Stimulated activated CD8-positive, alpha-beta memory T cell treated with anti-CD3 and anti-CD28 coated beads, Interleukin-4, amount 100 ng/mL, for 48 hours (primary cell): Measurements from ENCODE around the gene PRSS33.

Source experiments
- DNase-seq: peaks from one replicate; pipeline ENCODE4 v3.0.0-alpha.2; 2020

The PRSS33 gene

DNA sequence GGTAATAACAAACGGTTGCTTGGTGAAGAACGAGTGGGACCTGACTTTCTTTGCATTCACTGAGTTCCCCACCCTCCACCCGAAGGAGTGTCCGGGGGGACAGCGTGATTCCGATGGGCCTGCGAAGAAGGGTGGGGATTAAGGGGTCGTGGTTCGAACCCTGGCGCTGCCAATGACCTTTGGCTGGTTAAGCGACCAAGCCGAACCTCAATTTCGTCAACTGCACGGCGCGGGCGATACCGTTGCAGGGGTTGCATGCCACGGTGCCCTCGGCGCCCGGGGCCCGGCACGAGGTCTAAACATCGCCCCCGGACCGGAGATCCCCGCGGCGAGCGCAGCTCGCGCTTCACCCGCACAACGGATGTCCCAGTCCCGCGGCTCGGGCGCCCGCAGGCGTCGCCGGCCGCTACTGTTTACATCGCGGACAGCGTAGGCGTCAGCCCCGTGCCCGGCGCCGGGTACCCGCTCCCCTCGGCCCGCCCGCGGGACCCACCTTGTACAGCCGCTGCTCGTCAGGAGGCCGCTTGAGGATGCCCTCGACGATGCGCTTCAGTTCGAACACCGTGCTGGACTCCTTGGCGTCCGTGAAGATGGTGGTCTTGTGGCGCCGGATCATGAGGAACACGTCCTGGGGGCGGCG lies 10.7 kb downstream of the PRSS33 start:
- DNase-seq = peak; percentile 57

DNA sequence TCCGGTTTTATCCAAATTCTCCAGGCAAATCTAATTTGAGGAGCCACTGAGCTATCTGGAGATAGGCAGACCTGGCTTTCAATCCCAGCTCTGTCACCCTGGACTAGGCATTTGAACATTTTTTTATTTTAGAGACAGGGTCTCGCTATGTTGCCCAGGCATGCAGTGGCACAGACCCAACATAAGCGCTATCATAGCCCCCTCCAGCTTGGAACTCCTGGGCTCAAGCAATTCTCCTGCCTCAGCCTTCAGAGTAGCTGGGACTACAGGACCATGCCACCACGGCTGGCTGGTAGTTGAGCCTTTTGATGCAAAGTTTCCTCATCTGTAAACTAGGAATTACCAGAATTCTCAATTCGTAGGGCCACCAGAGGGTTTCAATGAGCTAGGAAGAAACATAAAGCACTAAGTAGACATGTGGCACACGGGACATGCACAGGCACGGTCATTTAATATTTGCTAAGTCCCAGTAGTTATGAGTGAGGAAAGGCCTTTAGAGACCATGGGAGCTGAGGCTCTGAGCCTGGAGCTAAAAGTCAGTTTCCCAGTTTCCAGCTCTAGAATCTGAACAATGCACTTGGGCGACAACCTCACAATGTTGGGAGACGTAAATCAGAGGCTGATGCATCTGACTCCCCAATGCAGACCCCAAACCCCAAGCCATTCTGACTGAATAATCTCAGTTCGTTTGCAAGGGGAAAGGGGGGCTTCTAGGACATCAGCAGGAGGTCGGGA lies 11.4 kb downstream of the PRSS33 start:
- no peak for DNase-seq

DNA sequence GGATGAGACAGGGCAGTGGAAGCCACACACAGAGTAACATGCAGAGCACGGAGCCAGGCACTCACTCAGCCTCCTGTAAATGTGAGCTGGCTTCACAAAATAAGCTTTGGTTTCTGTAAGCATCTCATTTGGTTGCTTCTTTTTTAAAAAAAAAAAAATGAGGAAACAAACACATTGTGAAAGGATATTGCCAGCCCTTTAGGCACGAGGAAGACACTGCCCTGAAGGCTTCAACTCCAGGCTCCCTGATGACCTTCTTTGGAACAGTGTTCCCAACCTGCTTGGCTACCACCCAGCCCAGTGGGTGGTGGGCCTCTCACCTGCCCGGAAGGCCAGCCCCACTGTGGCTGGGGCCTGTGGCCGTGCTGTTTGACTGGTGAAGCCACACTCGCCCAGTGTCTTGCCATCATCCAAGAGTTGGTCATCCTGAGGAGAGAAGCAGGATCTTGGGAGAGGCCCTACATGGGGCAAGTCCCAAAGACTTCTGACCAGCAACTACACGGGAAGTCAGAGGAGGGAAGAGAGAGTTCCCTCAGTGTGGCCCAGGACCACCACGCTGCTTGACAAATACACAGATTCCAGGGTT lies 12.1 kb downstream of the PRSS33 start:
- DNase-seq = no peak

DNA sequence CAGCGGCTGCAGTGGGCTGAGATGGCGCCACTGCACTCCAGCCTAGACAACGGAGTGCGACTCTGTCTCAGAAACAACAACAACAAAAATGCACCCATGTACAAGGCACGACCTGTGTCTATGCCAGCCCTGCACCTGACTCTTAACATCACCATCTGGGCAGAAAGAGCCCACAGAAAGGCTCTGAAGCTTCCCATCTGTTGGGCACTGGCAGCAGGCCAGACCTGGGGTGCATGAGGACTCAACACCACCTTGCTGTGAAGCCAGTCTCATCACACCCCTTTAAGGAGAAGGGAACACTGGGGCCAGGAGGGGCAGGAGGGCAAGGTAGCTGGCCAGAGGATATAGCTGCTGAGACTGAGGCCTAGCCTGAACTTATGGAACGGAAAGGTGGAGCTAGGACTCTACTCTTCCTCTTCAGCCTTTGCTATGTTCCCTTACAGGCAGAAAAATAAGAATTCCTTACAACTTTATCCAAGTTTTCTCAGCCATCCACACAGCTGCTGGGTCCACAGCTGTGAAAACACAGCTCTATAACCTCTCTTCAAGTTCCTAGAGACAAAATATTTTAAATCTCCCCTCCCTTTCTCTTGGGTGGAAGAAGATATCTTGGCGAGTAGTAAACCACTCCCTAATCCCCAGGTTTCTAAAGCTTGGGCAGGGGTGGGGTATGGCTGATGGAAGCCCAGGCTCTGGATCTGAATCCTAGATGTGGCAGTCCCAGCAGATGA lies 13.0 kb downstream of the PRSS33 start:
- no peak for DNase-seq

DNA sequence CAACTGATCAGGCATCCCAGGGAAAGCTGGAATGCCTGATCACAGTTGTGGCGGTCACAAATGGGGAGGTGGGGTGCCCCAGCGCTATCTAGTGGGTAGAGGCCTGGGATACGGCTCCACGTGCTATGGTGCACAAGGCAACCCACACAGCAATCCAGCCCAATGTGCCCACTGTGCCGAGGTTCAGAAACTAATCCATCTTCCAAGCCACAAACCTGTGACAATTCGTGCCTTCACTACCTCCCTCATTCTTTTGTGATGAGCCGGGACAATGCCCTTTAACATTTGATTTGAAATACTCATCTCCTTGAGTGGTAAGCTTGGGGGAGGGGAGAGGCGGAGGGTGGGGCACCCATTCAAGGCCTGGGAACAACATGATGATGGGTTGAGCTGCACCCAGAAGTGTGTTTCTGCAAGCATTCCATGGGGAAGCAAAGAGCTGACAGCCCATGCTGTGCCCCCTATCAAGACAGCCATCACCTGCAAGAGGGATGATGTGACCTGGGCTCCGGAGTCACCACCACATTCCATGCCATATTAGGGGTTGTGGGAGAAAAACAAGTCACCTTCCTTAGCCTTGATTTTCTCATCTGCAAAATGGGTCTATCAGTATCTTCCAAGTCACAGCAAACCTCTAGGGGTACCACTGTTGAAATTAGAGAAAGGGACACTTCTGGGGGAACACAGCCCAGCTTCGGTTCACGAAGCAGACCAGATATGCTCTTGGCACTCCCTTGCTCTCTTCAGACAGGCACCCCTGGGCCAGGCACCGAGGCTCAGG lies 14.0 kb downstream of the PRSS33 start:
- DNase-seq = no peak

DNA sequence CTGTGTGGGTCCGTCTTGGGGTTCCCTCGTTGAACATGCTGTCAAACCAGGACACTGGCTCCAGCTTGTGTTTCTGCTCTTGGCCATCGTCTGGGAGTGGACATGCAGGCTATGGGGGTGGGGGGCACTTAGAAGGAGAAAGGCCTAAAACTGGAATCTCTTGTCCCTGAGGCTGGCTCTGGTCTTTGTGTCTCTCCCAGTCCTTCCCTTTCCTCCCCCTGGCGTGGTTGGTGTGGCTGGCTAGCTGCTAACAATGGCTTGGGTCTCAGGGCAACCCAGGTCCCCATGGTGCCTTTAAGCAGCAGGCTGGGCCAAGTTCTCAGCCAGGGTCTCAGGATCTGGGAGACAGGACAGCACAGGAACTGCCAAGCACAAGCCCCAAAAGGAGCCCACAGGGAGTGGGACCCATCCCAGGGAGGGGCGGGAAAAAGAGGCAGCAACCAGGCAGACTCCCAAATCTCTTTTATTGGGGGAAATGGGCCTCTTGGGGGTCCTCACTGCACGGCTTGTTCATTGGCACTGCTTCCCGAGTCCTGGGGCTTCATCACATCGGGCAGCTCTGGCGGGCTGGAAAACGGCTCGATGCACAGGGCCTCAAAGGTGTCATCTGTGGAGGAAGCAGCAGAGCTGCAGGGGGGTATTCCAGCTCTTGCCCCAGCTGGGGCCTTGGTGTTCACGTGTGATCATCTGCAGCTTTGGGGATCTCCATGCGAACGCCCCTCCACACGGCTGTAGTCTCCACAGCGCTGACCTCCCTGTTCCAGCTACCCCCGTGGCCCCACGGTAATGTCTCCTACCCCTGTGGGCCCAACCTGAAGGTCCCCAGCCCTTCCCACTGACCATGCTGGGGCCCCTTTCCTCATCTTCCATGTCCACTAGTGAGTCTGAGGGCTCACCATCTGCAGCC lies 15.6 kb downstream of the PRSS33 start:
- no peak for DNase-seq

DNA sequence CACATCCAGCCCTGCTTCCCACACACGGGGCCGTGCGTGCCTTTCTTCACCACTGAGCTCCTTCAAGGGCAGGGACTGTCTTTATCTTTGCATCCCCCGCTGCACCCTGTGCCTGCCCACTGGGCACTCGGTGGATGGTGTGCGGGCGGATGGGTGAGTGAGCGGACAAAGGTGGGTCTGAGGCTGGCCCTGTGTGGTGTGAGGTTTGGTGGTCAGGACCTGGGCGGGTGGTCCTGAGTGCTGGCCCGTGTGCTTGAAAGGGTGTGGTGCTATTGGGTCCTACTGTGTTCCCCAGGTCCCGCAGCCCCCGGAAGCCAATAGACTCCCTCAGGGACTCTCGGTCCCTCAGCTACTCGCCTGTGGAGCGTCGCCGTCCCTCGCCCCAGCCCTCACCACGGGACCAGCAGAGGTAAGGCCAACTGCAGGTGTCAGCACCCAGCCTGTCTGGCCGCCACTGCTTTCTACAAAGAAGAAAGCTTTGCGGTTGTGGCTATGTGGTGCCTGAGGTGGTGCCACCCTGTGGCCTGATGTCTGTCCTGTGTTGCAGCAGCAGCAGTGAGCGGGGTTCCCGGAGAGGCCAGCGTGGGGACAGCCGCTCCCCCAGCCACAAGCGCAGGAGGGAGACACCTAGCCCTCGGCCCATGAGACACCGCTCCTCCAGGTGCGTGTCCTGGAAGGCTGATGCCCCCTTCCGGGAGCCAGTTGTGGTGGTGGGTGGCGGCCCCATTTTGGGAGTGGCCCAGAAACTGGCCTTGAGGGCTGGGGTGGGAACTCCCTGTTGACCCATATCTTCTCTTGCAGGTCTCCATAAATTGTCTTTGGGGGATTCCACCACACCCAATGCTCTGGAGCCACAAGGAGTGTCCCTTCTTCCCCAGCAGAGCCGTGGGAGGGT lies 17.1 kb downstream of the PRSS33 start:
- no peak for DNase-seq

DNA sequence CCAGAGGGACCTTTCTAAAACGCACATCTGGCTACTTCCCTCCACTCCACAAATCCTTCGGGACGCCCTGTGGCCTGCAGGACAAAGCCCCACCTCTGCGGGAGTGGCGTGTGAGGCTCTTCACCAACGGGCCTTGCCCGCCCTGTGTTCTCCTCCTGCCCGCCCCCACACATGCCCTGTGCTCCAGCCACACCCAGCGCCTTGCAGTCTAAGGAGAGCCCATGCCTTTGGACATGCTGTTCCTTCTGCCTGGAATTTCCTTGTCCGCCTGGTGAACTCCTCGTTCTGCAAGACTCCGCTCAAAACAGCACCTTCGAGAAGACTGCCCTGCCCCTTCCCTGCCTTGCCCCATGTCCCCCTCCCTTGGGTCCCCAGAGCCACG lies 17.7 kb downstream of the PRSS33 start:
- DNase-seq = no peak

DNA sequence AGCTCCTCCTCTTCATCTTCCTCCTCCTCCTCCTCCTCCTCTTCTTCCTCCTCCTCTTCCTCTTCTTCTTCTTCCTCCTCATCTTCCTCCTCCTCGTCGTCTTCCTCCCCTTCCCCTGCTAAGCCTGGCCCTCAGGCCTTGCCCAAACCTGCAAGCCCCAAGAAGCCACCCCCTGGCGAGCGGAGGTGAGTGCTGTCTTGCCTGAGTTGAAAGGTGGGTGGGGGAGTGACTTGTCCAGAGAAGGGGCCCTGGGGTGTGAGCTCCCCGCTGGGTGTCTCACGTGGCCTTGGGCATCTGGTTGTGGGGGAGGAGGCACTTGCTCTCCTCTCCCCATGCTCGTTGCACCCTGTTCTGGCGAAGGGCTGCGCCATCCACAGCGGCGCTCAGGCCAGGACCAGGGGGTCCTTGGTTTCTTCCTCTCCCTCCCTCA lies 18.2 kb downstream of the PRSS33 start:
- DNase-seq = no peak

DNA sequence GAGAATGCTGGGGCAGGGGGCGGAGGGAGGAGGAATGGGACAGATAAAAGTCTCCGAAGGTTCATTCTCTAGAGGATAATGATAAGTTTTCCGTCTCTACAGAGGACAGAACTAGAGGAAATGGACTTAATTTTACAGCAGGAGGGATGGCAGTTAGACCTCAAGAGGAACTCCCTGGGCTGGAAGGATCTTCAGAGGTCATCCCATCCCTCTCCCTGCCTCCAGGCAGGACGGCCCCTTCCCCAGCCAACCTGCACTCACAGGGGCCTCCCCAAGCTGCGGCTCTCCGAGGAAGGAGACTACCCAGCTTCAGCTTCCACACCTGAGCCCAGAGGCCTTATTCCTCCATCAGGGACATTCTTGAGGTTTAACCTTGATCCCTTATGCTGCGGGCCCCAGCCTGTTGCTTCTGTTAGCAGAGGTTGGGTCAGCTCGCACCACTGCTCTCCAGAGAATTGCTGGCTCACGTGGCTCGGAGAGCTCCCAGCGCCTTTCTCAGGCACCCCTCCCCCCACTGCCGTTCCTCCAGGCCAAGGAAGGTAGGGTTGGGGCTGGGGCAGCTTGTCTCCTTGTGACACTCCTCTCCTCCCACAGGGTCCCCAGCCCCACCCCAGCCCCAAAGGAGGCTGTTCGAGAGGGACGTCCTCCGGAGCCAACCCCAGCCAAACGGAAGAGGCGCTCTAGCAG lies 18.8 kb downstream of the PRSS33 start:
- DNase-seq = no peak

DNA sequence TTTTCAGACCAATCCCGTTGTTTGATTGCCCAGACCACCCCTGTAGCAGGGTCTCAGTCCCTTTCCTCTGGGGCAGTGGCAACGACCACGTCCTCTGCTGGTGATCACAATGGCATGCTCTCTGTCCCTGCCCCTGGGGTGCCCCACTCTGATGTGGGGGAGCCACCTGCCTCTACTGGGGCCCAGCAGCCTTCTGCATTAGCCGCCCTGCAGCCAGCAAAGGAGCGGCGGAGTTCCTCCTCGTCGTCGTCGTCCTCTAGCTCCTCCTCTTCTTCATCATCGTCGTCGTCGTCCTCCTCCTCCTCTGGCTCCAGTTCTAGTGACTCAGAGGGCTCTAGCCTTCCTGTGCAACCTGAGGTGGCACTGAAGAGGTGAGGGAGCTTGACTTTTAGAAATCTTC lies 19.5 kb downstream of the PRSS33 start:
- no peak for DNase-seq

DNA sequence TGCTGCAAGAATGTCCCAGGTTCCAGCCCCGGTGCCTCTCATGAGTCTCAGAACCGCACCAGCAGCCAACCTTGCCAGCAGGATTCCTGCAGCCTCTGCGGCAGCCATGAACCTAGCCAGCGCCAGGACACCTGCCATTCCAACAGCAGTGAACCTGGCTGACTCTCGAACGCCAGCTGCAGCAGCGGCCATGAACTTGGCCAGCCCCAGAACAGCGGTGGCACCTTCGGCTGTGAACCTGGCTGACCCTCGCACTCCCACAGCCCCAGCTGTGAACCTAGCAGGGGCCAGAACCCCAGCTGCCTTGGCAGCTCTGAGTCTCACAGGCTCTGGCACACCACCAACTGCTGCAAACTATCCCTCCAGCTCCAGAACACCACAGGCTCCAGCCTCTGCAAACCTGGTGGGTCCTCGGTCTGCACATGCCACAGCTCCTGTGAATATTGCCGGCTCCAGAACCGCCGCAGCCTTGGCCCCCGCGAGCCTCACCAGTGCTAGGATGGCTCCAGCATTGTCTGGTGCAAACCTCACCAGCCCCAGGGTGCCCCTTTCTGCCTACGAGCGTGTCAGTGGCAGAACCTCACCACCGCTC lies 20.1 kb downstream of the PRSS33 start:
- DNase-seq = no peak

DNA sequence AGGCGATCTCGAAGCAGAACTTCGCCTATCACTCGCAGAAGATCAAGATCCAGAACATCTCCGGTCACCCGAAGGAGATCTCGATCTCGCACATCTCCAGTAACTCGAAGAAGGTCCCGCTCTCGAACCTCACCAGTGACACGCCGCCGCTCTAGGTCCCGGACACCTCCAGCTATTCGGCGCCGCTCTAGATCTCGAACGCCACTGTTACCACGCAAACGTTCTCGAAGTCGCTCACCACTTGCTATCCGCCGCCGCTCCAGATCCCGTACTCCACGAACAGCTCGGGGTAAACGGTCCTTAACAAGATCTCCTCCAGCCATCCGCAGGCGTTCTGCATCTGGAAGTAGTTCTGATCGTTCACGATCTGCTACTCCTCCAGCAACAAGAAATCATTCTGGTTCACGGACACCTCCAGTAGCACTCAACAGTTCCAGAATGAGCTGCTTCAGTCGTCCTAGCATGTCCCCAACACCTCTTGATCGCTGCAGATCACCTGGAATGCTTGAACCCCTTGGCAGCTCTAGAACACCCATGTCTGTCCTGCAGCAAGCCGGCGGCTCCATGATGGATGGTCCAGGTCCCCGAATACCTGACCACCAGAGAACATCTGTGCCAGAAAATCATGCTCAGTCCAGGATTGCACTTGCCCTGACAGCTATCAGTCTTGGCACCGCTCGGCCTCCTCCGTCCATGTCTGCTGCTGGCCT lies 20.8 kb downstream of the PRSS33 start:
- DNase-seq = no peak

DNA sequence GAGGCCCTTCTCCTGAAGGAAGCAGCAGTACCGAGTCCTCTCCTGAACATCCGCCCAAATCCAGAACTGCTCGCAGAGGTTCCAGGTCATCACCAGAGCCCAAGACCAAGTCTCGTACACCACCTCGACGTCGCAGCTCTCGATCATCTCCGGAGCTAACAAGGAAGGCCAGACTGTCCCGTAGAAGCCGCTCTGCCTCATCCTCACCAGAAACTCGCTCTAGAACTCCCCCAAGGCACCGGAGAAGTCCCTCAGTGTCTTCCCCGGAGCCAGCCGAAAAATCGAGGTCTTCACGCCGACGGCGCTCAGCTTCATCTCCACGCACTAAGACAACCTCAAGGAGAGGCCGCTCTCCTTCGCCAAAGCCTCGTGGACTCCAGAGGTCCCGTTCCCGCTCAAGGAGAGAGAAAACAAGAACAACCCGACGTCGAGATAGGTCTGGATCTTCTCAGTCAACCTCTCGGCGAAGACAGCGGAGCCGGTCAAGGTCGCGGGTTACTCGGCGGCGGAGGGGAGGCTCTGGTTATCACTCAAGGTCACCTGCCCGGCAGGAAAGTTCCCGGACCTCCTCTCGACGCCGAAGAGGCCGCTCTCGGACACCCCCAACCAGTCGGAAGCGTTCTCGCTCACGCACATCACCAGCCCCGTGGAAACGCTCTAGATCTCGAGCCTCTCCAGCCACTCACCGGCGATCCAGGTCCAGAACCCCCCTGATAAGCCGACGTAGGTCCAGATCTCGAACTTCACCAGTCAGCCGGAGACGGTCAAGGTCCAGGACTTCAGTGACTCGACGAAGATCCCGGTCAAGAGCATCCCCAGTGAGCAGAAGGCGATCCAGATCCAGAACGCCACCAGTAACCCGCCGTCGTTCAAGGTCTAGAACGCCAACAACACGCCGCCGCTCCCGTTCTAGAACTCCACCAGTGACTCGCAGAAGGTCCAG lies 21.6 kb downstream of the PRSS33 start:
- DNase-seq = no peak

DNA sequence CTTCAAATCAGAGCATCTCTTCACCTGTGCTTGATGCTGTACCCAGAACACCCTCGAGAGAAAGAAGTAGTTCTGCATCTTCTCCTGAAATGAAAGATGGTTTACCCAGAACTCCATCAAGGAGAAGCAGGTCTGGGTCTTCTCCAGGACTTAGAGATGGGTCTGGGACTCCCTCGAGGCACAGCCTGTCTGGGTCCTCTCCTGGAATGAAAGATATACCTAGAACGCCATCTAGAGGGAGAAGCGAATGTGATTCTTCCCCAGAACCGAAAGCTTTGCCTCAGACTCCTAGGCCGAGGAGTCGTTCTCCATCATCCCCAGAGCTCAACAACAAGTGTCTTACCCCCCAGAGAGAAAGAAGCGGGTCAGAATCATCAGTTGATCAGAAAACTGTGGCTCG lies 22.6 kb downstream of the PRSS33 start:
- no peak for DNase-seq

DNA sequence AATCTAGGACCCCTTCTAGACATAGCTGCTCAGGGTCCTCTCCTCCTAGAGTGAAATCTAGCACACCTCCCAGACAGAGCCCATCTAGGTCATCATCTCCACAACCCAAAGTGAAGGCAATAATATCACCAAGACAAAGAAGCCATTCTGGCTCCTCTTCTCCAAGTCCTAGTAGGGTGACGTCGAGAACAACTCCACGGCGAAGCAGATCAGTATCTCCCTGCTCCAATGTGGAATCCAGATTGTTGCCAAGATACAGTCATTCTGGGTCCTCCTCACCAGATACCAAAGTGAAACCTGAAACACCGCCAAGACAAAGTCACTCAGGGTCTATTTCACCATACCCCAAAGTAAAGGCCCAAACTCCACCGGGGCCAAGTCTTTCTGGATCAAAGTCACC lies 24.2 kb downstream of the PRSS33 start:
- no peak for DNase-seq

DNA sequence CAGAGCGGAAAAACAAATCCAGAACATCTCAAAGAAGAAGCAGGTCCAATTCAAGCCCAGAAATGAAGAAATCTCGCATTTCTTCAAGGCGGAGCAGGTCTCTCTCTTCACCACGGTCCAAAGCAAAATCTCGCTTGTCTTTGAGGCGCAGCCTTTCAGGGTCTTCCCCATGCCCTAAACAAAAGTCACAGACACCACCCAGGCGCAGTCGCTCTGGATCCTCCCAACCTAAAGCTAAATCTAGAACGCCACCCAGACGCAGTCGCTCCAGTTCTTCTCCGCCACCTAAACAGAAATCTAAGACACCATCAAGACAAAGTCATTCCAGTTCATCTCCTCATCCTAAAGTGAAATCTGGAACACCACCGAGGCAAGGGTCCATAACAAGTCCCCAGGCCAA lies 24.6 kb downstream of the PRSS33 start:
- DNase-seq = no peak
